Aorta (tissue), 5 donors: ENCODE measurements around the gene RAD50. TPM values are rescaled to one million over a fixed set of nuclear protein-coding genes. Genes with fewer than 3 reads are reported as not detected.
"Not testable (repeated sequence)": the region's sequence is repeated elsewhere in the genome, so short reads cannot be mapped to it uniquely, and the experiment has no call there.

ENCODE experiments used
- ATAC-seq: fragments of 200-7000 bp; cut with Tn5 transposase; one replicate; pipeline ENCODE4 v1.9.1; 2022; ENCODE audit warnings: moderate library complexity; ENCODE audit not compliant: low FRiP score
- DNase-seq, 2 donors: peaks; one replicate each; pipeline ENCODE4 v3.0.0-alpha.2; 2020
- H3K27ac ChIP-seq, 2 donors: one replicate each; pipeline ENCODE4 v1.5.1; 2013; ENCODE audit warnings: low read length in 2 of 2, mild to moderate bottlenecking in 2 of 2, moderate library complexity in 2 of 2, control low read depth in 1 of 2, inconsistent platforms in 1 of 2, low read depth in 1 of 2
- H3K27me3 ChIP-seq, 2 donors: one replicate each; pipeline ENCODE4 v1.6.1; 2013; ENCODE audit warnings: control low read depth in 1 of 2, low read length in 1 of 2, mild to moderate bottlenecking in 1 of 2, moderate library complexity in 1 of 2; ENCODE audit not compliant: insufficient read depth in 2 of 2, control insufficient read depth in 1 of 2
- H3K36me3 ChIP-seq, 2 donors: one replicate each; pipeline ENCODE4 v1.6.1; 2013; ENCODE audit warnings: control low read depth in 1 of 2, low read length in 1 of 2, mild to moderate bottlenecking in 1 of 2; ENCODE audit not compliant: insufficient read depth in 2 of 2, control insufficient read depth in 1 of 2
- H3K4me1 ChIP-seq, 2 donors: one replicate each; pipeline ENCODE4 v1.6.1; 2013; ENCODE audit warnings: low read length in 2 of 2, control low read depth in 1 of 2, mild to moderate bottlenecking in 1 of 2, moderate library complexity in 1 of 2; ENCODE audit not compliant: insufficient read depth in 2 of 2, control insufficient read depth in 1 of 2
- H3K4me3 ChIP-seq, 2 donors: one replicate each; pipeline ENCODE4 v1.5.1; 2013; ENCODE audit warnings: low read length in 2 of 2, control low read depth in 1 of 2, mild to moderate bottlenecking in 1 of 2
- H3K9me3 ChIP-seq: one replicate; pipeline ENCODE4 v1.6.1; 2013; ENCODE audit warnings: mild to moderate bottlenecking, low read length; ENCODE audit not compliant: control insufficient read depth
- WGBS, 2 donors: extraction: QIAGEN DNeasy Blood & Tissue Kit; methylation state at CpG; one replicate each; pipeline ENCODE4 v1.1.7; 2013; 5-methylcytosine and 5-hydroxymethylcytosine counted together
- intact Hi-C, 2 donors: fragments of 100-400 bp; cut with DNase I; formaldehyde crosslinking; loops; one replicate each; pipeline versions ENCODE4 v1.14.2 to v1.15.0; 2022
- polyA plus RNA-seq, 2 donors: library from polyadenylated mRNA; stranded (reverse); fragments of 200-250 nt; gene quantifications; one replicate each; pipeline ENCODE4 v1.2.3, GENCODE V29; 2013
- total RNA-seq, 2 donors: library from RNA; stranded (reverse); fragmentation: NEBNext Ultra II Directional; extraction: Animal tissue kit (Norgen Biotek cat#: 25700); gene quantifications; one replicate each; pipeline ENCODE4 v1.2.1, GENCODE V29; 2021
- donor health status: healthy with polysubstance abuse.
- donor health status: Bipolar disorder and iron deficiency.
- donor health status: DM: no; HTN: no; CAD: no.
- donor health status: DM: no; HTN: no; CAD: no.
- donor health status: DM: yes; HTN: yes; CAD: no.

Gene RAD50
- total and polyA plus RNA-seq, 4 donors, result 6.1 to 36.3 (median 19.8) TPM

DNA sequence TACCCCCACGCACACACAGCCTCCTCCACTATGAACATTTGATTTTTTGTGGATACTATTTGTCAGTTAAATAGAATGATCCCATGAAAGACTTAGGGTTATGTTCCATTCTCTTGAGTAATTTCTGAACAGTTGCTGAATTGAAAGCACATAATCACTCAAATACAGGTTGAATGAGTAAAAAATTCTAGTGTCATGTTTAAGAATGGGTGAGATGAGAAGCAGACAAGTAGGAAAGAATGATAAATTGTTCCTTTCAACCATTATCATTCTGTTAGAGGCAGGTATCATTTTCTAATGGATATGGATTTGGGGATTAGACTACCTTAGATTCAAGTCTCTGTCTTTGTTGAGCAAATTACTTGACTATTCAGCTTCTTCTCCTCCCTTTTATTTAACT is 19.3 kb downstream of the RAD50 start:
- 95 to 98% methylated on average over 1 of the region's 1 CpG for WGBS, 2 donors
- intact Hi-C loops, result no loop called here

GRCh38 chr5:132584560-132584959 is 27.8 kb downstream of the RAD50 start:
- H3K27ac ChIP-seq, H3K27me3 ChIP-seq, DNase-seq, ATAC-seq, H3K4me3 ChIP-seq, intact Hi-C loops, H3K4me1 ChIP-seq, H3K9me3 ChIP-seq, H3K36me3 ChIP-seq: not testable (repeated sequence)
- 97 to 100% methylated on average over 1 to 2 of the region's 2 CpGs for WGBS, 2 donors

More for the DNA sequence above, 19.3 kb downstream of the RAD50 start:
- ATAC-seq (no peak), DNase-seq (no peak)
- H3K4me1 ChIP-seq, result no peaks in the 10 kb centered on the region
- no peak overlapping the region for H3K27ac ChIP-seq
- H3K36me3 ChIP-seq, result no peaks in the 10 kb centered on the region
- H3K27me3 ChIP-seq, result no peaks in the 10 kb centered on the region
- H3K9me3 ChIP-seq, result no peaks in the 10 kb centered on the region
- H3K4me3 ChIP-seq, result no peak overlapping the region

DNA sequence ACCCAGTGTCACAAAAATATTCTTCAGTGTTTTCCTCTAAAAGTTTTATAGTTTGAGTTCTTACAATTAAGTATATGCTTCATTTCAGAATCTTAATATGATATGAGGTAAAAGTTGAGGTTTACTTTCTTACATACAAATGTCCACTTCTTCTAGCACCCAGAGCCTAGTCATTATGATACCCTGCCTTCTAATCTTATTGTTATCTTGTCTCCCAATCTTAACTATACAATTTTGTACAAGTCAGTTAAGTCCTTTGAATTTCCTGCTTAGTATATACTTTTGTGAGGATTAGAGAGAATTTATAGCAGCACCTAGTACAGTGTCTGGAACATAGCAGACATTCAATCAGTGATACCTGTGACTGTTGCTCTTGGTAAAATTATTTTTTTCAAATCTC is 29.3 kb downstream of the RAD50 start:
- intact Hi-C loops, result no loop called here
- Histone ChIP-seq H3K4me1 (no peaks in the 10 kb centered on the region), H3K27ac (no peak overlapping the region), H3K4me3 (no peak overlapping the region), H3K9me3 (no peaks in the 10 kb centered on the region), H3K27me3 (no peaks in the 10 kb centered on the region), H3K36me3 (peaks cover 0 to 5% of the 10 kb centered on the region in 2 donors)
- ATAC-seq, result no peak
- no peak for DNase-seq

GRCh38 chr5:132589467-132589866 is 32.7 kb downstream of the RAD50 start:
- Histone ChIP-seq H3K4me1 (no peaks in the 10 kb centered on the region), H3K27ac (no peak overlapping the region), H3K27me3 (no peaks in the 10 kb centered on the region), H3K36me3 (peaks cover 0 to 5% of the 10 kb centered on the region in 2 donors), H3K9me3 (no peaks in the 10 kb centered on the region), H3K4me3 (no peak overlapping the region)
- intact Hi-C loops, result no loop called here
- WGBS, 2 donors, result 60 to 79% methylated on average over 1 of the region's 1 CpG
- no peak for DNase-seq
- ATAC-seq, result no peak

DNA sequence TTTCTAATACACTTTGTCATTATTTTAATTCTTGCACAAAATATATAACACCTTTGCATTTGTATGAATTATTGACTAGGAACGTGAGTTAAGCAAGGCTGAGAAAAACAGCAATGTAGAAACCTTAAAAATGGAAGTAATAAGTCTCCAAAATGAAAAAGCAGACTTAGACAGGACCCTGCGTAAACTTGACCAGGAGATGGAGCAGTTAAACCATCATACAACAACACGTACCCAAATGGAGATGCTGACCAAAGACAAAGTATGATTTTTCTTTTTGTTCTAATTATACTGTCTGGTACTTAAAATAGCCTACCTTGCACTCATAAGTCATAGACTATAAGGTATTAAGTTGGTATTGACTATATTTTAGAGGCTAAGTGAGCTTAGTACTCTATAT is 34.4 kb downstream of the RAD50 start:
- H3K27me3 ChIP-seq, result no peaks in the 10 kb centered on the region
- ATAC-seq (no peak), DNase-seq (no peak)
- H3K4me1 ChIP-seq, result no peaks in the 10 kb centered on the region
- H3K4me3 ChIP-seq, result no peak overlapping the region
- peaks cover 1 to 5% of the 10 kb centered on the region in 2 donors for H3K36me3 ChIP-seq
- intact Hi-C loops, result no loop called here
- WGBS, 2 donors, result 66 to 67% methylated on average over 3 of the region's 3 CpGs
- no peak overlapping the region for H3K27ac ChIP-seq
- no peaks in the 10 kb centered on the region for H3K9me3 ChIP-seq

GRCh38 chr5:132592521-132592920 is 35.7 kb downstream of the RAD50 start:
- H3K36me3 ChIP-seq, result peaks cover 5% of the 10 kb centered on the region in 2 donors
- intact Hi-C loops, result no loop called here
- no peaks in the 10 kb centered on the region for H3K27me3 ChIP-seq
- H3K9me3 ChIP-seq, result no peaks in the 10 kb centered on the region
- ATAC-seq (no peak), DNase-seq (no peak)
- no peaks in the 10 kb centered on the region for H3K4me1 ChIP-seq
- no peak overlapping the region for H3K27ac ChIP-seq
- WGBS, 2 donors, result 79 to 83% methylated on average over 2 of the region's 2 CpGs
- H3K4me3 ChIP-seq, result no peak overlapping the region

DNA sequence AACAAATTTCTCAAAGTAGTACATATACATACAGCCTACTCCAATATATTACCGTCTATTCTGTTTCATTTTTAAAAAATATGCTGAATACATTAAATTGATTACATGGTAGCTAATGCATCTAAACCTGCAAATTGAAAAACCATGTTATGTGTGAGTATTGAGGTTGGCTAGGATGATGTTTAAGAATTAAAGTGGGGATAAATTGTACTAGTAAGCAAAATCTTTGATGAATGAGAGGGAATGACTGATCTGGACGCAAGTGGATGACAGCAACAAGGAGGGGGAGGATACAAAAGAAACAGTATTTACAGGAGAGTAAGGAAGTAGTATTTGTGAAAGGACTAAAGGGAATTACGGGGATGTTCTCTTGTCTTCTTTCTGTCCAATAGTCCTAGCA is 37.4 kb downstream of the RAD50 start:
- ATAC-seq, result no peak
- DNase-seq, result no peak
- H3K27ac ChIP-seq, result no peak overlapping the region
- intact Hi-C loops, result no loop called here
- H3K36me3 ChIP-seq, result peaks cover 5 to 6% of the 10 kb centered on the region in 2 donors
- H3K27me3 ChIP-seq, result no peaks in the 10 kb centered on the region
- H3K4me1 ChIP-seq, result no peaks in the 10 kb centered on the region
- no peaks in the 10 kb centered on the region for H3K9me3 ChIP-seq
- WGBS, 2 donors, result 94% methylated on average over 3 of the region's 3 CpGs
- no peak overlapping the region for H3K4me3 ChIP-seq

- WGBS, 2 donors, result 52 to 53% methylated on average over 5 of the region's 5 CpGs
- H3K36me3 ChIP-seq, result peaks cover 6% of the 10 kb centered on the region in 2 donors
These were observed 38.8 kb downstream of the RAD50 start for GRCh38 chr5:132595624-132596023.

GRCh38 chr5:132601071-132601728 is 44.4 kb downstream of the RAD50 start:
- Histone ChIP-seq H3K36me3 (peaks cover 8 to 10% of the 10 kb centered on the region in 2 donors), H3K4me1 (no peaks in the 10 kb centered on the region), H3K4me3 (no peak overlapping the region), H3K9me3 (no peaks in the 10 kb centered on the region), H3K27ac (no peak overlapping the region), H3K27me3 (no peaks in the 10 kb centered on the region)
- DNase-seq (no peak), ATAC-seq (no peak)
- 88 to 93% methylated on average over 8 of the region's 8 CpGs for WGBS, 2 donors
- intact Hi-C loops, result no loop called here

More at GRCh38 chr5:132595624-132596023, 38.8 kb downstream of the RAD50 start:
- Histone ChIP-seq H3K27me3 (no peaks in the 10 kb centered on the region), H3K4me3 (no peak overlapping the region), H3K27ac (no peak overlapping the region), H3K9me3 (no peaks in the 10 kb centered on the region), H3K4me1 (no peaks in the 10 kb centered on the region)
- DNase-seq (no peak), ATAC-seq (no peak)
- intact Hi-C loops, result no loop called here
